Natural killer cell (primary cell): ENCODE data around the gene MICALL1. TPM values are rescaled to one million over a fixed set of nuclear protein-coding genes. Genes with fewer than 3 reads are reported as not detected.

Source experiments
- ATAC-seq, 3 donors: fragments of 150-1000 bp in 2 of 3; fragments of 200-7000 bp in 1 of 3; cut with Tn5 transposase; 1 replicate in 1 of 3; 2 replicates in 2 of 3; pipeline ENCODE4 v1.10.0; 2021; ENCODE audit warnings: mild to moderate bottlenecking in 2 of 3, moderate library complexity in 2 of 3
- DNase-seq, 2 donors: peaks; one replicate each; pipeline versions ENCODE4 v3.0.0 to v3.0.0-alpha.2; 2013 to 2021; ENCODE audit warnings: mixed read lengths in 1 of 2
- H3K27ac ChIP-seq: one replicate; pipeline ENCODE4 v1.5.1; 2013; ENCODE audit warnings: mild to moderate bottlenecking, low read length
- H3K27me3 ChIP-seq: one replicate; pipeline ENCODE4 v1.6.1; 2013; ENCODE audit warnings: low read length; ENCODE audit not compliant: control insufficient read depth, insufficient read depth
- H3K36me3 ChIP-seq: one replicate; pipeline ENCODE4 v1.6.1; 2013; ENCODE audit warnings: low read length; ENCODE audit not compliant: control insufficient read depth, insufficient read depth
- H3K4me1 ChIP-seq: one replicate; pipeline ENCODE4 v1.6.1; 2013; ENCODE audit warnings: low read length; ENCODE audit not compliant: control insufficient read depth, insufficient read depth
- H3K4me3 ChIP-seq: one replicate; pipeline ENCODE4 v1.5.1; 2013; ENCODE audit warnings: low read length
- H3K9me3 ChIP-seq: one replicate; pipeline ENCODE4 v1.6.1; 2013; ENCODE audit warnings: low read length; ENCODE audit not compliant: control insufficient read depth, insufficient read depth
- H3K27ac Mint-ChIP-seq, 2 donors: one replicate each; pipeline ENCODE4 v1.8.0; 2022; ENCODE audit warnings: mild to moderate bottlenecking in 2 of 2, mixed read lengths in 2 of 2, moderate library complexity in 1 of 2
- H3K27me3 Mint-ChIP-seq, 2 donors: one replicate each; pipeline ENCODE4 v1.8.0; 2022; ENCODE audit warnings: low read depth in 2 of 2, mixed read lengths in 2 of 2
- H3K36me3 Mint-ChIP-seq: one replicate; pipeline ENCODE4 v1.8.0; 2022; ENCODE audit warnings: mixed read lengths
- H3K4me1 Mint-ChIP-seq, 2 donors: one replicate each; pipeline ENCODE4 v1.8.0; 2022; ENCODE audit warnings: mixed read lengths in 2 of 2
- H3K4me3 Mint-ChIP-seq: one replicate; pipeline ENCODE4 v1.8.0; 2022; ENCODE audit warnings: mild to moderate bottlenecking, moderate library complexity, mixed read lengths
- H3K9me3 Mint-ChIP-seq, 2 donors: one replicate each; pipeline ENCODE4 v1.8.0; 2022; ENCODE audit warnings: mixed read lengths in 2 of 2
- CTCF ChIP-seq: fragments of 200-600 bp; IDR thresholded peaks from one replicate; pipeline ENCODE4 v1.8.0; 2022; ENCODE audit warnings: antibody characterized with exemption
- WGBS: methylation state at CpG from one replicate; pipeline ENCODE4 v1.1.7; 2013; ENCODE audit warnings: missing lambda C conversion rate; ENCODE audit not compliant: insufficient coverage; 5-methylcytosine and 5-hydroxymethylcytosine counted together
- intact Hi-C: fragments of 100-400 bp; cut with micrococcal nuclease; formaldehyde crosslinking; loops from one replicate; pipeline ENCODE4 v1.14.2; 2022
- total RNA-seq, 4 donors: library from RNA; stranded (reverse); fragments of 120-200 nt in 1 of 4; gene quantifications; one replicate each; pipeline versions ENCODE4 v1.2.3 to v1.2.4, GENCODE V29; 2013 to 2022

Gene MICALL1
- total RNA-seq: 10 to 100 TPM; 24.6 to 34.3 (median 32.4) TPM
- 14.5 TPM for total RNA-seq (2013)

- WGBS: 5% methylated on average over 90 of the region's 90 CpGs
- Histone ChIP-seq H3K9me3 (no peaks in the 10 kb centered on the region), H3K27ac (peak within 1 kb of the TSS; percentile 16), H3K4me1 (peaks cover 20% of the 10 kb centered on the region), H3K4me3 (peak within 1 kb of the TSS; percentile 43), H3K27me3 (no peaks in the 10 kb centered on the region), H3K36me3 (no peaks in the 10 kb centered on the region)
- TF ChIP-seq CTCF: no peak
- ATAC-seq: peak; percentile 84 to 89 (median 89)
- Mint-ChIP-seq H3K9me3 (no peaks in the 10 kb centered on the region), H3K36me3 (no peaks in the 10 kb centered on the region), H3K27ac (peak within 1 kb of the TSS; percentile 75 to 83), H3K4me1 (peaks cover 13 to 30% of the 10 kb centered on the region in 2 donors), H3K4me3 (peak within 1 kb of the TSS; percentile 84), H3K27me3 (no peaks in the 10 kb centered on the region)
- peak; percentile 68 to 83 for DNase-seq
- intact Hi-C loops: no loop called here
Observed at GRCh38 chr22:37905534-37906363, at the start of gene MICALL1. Gene MICALL1 (plus strand): TSS chr22:37906297. CDS start chr22:37906423, 126 bp downstream.

- no peak for TF ChIP-seq CTCF
- Mint-ChIP-seq H3K36me3 (peaks cover 17% of the 10 kb centered on the region), H3K4me1 (peaks cover 5 to 16% of the 10 kb centered on the region in 2 donors), H3K27ac (no peak overlapping the region), H3K9me3 (no peaks in the 10 kb centered on the region), H3K4me3 (no peak overlapping the region), H3K27me3 (no peaks in the 10 kb centered on the region)
- H3K9me3 ChIP-seq: no peaks in the 10 kb centered on the region
- 94% methylated on average over 5 of the region's 7 CpGs for WGBS
- H3K27ac ChIP-seq: no peak overlapping the region
- H3K27me3 ChIP-seq: no peaks in the 10 kb centered on the region
- intact Hi-C loops: loop anchor here (5.0 kb wide), 1 partner anchor 254 kb away; the partner anchor contains the start of gene GGA1
- peaks cover 73% of the 10 kb centered on the region for H3K36me3 ChIP-seq
- H3K4me3 ChIP-seq: no peak overlapping the region
- DNase-seq (no peak), ATAC-seq (no peak)
- no peaks in the 10 kb centered on the region for H3K4me1 ChIP-seq
Observed at GRCh38 chr22:37860796-37861421, 45.2 kb upstream of the MICALL1 start.

- peak in 1 of 3 donors; percentile 17 for ATAC-seq
- Mint-ChIP-seq H3K36me3 (peaks cover 17% of the 10 kb centered on the region), H3K9me3 (no peaks in the 10 kb centered on the region), H3K4me1 (peaks cover 5 to 16% of the 10 kb centered on the region in 2 donors), H3K27ac (no peak overlapping the region), H3K27me3 (no peaks in the 10 kb centered on the region), H3K4me3 (no peak overlapping the region)
- Histone ChIP-seq H3K4me1 (no peaks in the 10 kb centered on the region), H3K4me3 (no peak overlapping the region), H3K27me3 (no peaks in the 10 kb centered on the region), H3K9me3 (no peaks in the 10 kb centered on the region), H3K27ac (no peak overlapping the region), H3K36me3 (peaks cover 76% of the 10 kb centered on the region)
- no peak for DNase-seq
- TF ChIP-seq CTCF: no peak
- 90% methylated on average over 5 of the region's 7 CpGs for WGBS
- intact Hi-C loops: loop anchor here (1.0 to 5.0 kb wide), 4 partner anchors 45 to 324 kb away; partner anchors contain the start of gene GGA1
Observed at GRCh38 chr22:37862570-37863325, 43.3 kb upstream of the MICALL1 start.
